IMR-90 (cell line): ENCODE data around the gene DGKZ.

Experiments used
- BHLHE40 ChIP-seq: fragments of 150-350 bp; IDR thresholded peaks from 2 replicates; pipeline ENCODE4 v1.6.1; 2016; ENCODE audit warnings: mild to moderate bottlenecking, low read depth, low read length
- CEBPB ChIP-seq: IDR thresholded peaks from 2 replicates; pipeline ENCODE4 v1.6.1; 2012; ENCODE audit warnings: low read depth, low read length, improper control_type of control experiment
- MAFK ChIP-seq: IDR thresholded peaks from 2 replicates; pipeline ENCODE4 v1.6.1; 2012; ENCODE audit warnings: low read depth, low read length, improper control_type of control experiment
- MXI1 ChIP-seq: IDR thresholded peaks from 2 replicates; pipeline ENCODE4 v1.6.1; 2012; ENCODE audit warnings: low read depth, mild to moderate bottlenecking, low read length, moderate library complexity, borderline replicate concordance
- POLR2A ChIP-seq: IDR thresholded peaks from 2 replicates; pipeline ENCODE4 v1.6.1; 2012; ENCODE audit warnings: mild to moderate bottlenecking, low read depth, low read length
- RFX5 ChIP-seq: IDR thresholded peaks from 2 replicates; pipeline ENCODE4 v1.8.0; 2012; ENCODE audit warnings: low read depth, mild to moderate bottlenecking, low read length, moderate library complexity
- SMC3 ChIP-seq: fragments of 150-350 bp; IDR thresholded peaks from 2 replicates; pipeline ENCODE4 v1.6.1; 2016; ENCODE audit warnings: low read depth, mild to moderate bottlenecking, antibody characterized with exemption, low read length, moderate library complexity
- TF ChIP-seq, protein P1 (sequence below): conservative IDR thresholded peaks from 2 replicates; pipeline ENCODE4 v1.5.1; 2012; ENCODE audit warnings: mild to moderate bottlenecking, low read depth, low read length, improper control_type of control experiment
- TF ChIP-seq, protein P2 (sequence below): fragments of 150-350 bp; IDR thresholded peaks from 2 replicates; pipeline ENCODE4 v1.6.1; 2016; ENCODE audit warnings: low read depth, mild to moderate bottlenecking, low read length, moderate library complexity, borderline replicate concordance

DNA sequence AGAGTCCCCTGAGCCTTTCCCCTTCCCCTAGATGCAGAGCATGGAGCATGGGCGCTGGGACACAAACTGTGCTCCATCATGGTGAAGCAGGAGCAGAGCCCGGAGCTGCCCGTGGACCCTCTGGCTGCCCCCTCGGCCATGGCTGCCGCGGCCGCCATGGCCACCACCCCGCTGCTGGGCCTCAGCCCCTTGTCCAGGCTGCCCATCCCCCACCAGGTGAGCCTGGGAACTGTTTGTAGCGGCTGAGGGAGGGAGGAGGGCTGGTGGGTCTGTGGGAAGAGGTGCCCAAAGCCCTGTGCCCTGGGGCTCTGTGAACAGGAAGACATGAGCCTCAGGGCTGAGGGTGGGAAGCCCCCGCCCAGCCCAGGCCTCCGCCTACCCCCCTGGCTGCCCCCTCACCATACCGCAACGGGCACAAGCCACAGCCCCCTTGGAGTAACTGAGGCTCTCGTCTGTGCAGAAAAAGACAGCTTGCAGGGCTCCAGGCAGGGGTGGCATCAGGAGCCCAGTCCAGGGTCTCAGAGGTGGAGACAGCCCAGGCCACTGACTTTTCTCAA is 39.4 kb upstream of the DGKZ start:
- TF ChIP-seq, protein P1, sequence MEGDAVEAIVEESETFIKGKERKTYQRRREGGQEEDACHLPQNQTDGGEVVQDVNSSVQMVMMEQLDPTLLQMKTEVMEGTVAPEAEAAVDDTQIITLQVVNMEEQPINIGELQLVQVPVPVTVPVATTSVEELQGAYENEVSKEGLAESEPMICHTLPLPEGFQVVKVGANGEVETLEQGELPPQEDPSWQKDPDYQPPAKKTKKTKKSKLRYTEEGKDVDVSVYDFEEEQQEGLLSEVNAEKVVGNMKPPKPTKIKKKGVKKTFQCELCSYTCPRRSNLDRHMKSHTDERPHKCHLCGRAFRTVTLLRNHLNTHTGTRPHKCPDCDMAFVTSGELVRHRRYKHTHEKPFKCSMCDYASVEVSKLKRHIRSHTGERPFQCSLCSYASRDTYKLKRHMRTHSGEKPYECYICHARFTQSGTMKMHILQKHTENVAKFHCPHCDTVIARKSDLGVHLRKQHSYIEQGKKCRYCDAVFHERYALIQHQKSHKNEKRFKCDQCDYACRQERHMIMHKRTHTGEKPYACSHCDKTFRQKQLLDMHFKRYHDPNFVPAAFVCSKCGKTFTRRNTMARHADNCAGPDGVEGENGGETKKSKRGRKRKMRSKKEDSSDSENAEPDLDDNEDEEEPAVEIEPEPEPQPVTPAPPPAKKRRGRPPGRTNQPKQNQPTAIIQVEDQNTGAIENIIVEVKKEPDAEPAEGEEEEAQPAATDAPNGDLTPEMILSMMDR, result no peak
- TF ChIP-seq SMC3 (no peak), RFX5 (no peak), POLR2A (no peak), MXI1 (no peak), CEBPB (no peak), MAFK (no peak), BHLHE40 (no peak)
- TF ChIP-seq, protein P2, sequence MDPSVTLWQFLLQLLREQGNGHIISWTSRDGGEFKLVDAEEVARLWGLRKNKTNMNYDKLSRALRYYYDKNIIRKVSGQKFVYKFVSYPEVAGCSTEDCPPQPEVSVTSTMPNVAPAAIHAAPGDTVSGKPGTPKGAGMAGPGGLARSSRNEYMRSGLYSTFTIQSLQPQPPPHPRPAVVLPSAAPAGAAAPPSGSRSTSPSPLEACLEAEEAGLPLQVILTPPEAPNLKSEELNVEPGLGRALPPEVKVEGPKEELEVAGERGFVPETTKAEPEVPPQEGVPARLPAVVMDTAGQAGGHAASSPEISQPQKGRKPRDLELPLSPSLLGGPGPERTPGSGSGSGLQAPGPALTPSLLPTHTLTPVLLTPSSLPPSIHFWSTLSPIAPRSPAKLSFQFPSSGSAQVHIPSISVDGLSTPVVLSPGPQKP, result no peak
